ENCODE measurements around the gene DTX1. TPM values are rescaled to one million over a fixed set of nuclear protein-coding genes. Genes with fewer than 3 reads are reported as not detected.

The DTX1 gene
- total RNA-seq, 1 donor from 2014 or later: 4.5 TPM

DNA sequence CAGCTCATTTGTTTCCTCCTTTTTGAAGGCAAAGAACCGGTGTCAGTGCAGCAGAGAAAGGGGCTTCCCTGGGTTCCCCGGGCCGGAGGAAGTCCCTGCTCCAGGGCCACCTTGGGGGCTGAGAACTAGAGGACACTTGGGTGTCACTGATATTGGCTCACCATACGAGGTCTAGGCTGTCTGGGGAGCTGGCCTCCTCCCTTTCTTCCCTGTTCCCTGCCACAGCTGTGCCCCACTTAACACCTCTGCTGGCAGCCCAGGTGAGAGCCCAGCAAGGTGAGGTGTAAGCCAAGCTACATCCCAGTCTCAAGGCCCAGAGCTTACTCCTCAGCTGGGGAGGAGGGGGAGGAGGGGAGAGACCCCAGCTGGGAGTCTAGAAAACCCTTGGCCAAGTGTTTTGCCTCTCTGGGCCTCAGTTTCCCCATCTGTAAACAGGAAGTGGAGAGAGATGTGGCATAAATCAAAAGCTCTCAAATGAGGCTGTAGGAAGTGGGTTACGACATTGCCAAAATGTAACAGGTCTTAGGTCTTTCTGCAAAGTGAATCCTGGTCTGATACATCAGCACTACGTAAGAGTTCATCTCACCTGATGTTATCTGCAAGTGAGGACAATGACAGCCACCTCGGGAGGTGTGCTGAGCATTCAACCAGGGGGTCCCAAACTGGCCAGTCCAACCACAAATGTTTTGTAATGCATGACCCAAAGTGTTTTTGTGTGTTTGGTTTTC lies 53.5 kb downstream of the DTX1 start:
- DNase-seq (ENCODE audit: low spot score in 2 of 2): no peak

DNA sequence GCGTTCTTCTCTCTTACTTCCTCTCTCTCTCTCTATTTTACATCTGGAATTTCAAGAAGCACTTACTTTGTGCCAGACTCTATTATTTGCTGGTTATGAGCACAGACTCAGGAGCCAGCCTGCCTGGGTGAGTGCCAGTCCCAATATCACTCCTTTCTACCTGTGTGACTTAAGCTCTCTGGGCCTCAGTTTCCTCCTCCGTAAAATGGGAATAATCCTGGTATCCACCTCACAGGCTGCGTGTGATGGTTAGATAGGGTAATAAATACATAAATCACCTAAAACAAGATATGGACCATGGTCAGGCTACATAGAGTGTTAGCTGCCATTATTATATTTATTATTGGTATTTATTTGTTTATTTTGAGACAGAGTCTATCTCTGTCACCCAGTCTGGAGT lies 54.7 kb downstream of the DTX1 start:
- no peak for DNase-seq (ENCODE audit: low spot score in 2 of 2)
- Histone ChIP-seq H3K27me3 (no peaks in the 10 kb centered on the region), H3K27ac (no peak overlapping the region), H3K36me3 (no peaks in the 10 kb centered on the region), H3K4me1 (no peaks in the 10 kb centered on the region), H3K9me3 (no peaks in the 10 kb centered on the region), H3K4me3 (no peak overlapping the region)
- intact Hi-C loops (cut with DNase I): no loop called here
- TF ChIP-seq, protein P1, sequence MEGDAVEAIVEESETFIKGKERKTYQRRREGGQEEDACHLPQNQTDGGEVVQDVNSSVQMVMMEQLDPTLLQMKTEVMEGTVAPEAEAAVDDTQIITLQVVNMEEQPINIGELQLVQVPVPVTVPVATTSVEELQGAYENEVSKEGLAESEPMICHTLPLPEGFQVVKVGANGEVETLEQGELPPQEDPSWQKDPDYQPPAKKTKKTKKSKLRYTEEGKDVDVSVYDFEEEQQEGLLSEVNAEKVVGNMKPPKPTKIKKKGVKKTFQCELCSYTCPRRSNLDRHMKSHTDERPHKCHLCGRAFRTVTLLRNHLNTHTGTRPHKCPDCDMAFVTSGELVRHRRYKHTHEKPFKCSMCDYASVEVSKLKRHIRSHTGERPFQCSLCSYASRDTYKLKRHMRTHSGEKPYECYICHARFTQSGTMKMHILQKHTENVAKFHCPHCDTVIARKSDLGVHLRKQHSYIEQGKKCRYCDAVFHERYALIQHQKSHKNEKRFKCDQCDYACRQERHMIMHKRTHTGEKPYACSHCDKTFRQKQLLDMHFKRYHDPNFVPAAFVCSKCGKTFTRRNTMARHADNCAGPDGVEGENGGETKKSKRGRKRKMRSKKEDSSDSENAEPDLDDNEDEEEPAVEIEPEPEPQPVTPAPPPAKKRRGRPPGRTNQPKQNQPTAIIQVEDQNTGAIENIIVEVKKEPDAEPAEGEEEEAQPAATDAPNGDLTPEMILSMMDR (IDR thresholded peaks at IDR 0.05): no peak

More for the DNA sequence above, 53.5 kb downstream of the DTX1 start:
- TF ChIP-seq, protein P1 (IDR thresholded peaks at IDR 0.05): no peak
- no peak overlapping the region for H3K27ac ChIP-seq
- H3K36me3 ChIP-seq: no peaks in the 10 kb centered on the region
- H3K4me3 ChIP-seq: no peak overlapping the region
- H3K27me3 ChIP-seq: no peaks in the 10 kb centered on the region
- intact Hi-C loops (cut with DNase I): no loop called here
- H3K9me3 ChIP-seq: no peaks in the 10 kb centered on the region
- H3K4me1 ChIP-seq: no peaks in the 10 kb centered on the region

DNA sequence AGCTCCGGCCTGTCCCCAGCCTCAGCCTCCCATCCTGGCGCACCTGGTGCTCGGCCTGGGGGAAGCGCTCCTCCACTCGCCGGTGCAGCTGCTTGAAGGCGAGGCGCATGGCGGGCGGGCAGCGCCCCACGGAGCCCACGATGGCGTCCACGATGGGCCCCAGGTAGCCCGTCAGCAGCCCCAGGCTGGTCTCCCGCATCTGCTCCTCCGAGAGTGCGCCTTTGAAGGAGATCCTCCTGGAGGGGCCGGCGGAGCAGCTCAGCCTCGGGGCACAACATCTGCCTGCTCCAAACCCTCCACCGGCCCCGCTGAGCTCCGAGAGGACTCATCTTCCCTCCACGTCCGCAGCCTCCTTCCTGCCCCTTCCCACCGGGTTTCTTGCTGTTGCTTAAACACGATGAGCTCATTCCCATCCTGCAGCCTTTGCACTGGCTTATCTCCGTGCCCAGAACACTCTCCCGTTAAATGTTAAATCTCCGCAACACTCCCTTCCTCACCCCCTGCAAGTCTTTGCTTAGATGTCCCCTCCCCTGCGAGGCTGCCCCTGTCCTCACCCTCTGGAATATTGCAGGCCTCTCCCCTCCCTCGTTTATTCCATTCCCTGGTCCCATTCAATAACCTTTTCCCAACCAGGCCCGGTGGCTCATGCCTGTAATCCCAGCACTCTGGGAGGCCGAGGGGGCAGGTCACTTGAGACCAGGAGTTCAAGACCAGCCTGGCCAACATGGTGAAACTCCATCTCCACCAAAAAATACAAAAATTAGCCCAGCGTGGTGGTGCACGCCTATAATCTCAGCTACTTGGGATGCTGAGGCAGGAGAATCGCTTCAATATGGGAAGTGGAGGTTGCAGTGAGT lies 55.7 kb downstream of the DTX1 start:
- H3K36me3 ChIP-seq: no peaks in the 10 kb centered on the region
- intact Hi-C loops (cut with DNase I): no loop called here
- H3K4me1 ChIP-seq: no peaks in the 10 kb centered on the region
- DNase-seq (ENCODE audit: low spot score in 2 of 2): no peak
- H3K27ac ChIP-seq: no peak overlapping the region
- H3K4me3 ChIP-seq: no peak overlapping the region
- H3K9me3 ChIP-seq: no peaks in the 10 kb centered on the region
- no peaks in the 10 kb centered on the region for H3K27me3 ChIP-seq
- TF ChIP-seq, protein P1 (IDR thresholded peaks at IDR 0.05): no peak

DNA sequence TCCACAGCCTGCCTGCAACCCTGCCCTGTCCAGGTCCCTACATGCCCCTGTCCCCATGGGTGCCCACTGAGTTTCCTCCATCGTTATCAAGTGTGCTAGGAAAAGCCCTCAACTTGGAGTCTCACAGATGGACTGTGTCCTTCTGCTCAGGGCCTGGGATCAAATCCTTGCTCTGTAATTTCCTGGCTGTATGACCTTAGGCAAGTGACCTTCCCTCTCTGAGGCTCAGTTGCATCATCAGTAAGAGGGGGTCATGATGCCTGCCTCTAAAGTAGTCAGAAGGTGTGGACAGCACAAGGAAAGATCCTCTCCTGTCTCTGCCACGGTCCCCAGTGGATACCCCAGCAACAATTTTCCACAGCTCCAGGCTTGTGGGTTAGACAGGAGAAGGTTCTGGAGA lies 56.9 kb downstream of the DTX1 start:
- H3K27me3 ChIP-seq: no peaks in the 10 kb centered on the region
- H3K36me3 ChIP-seq: no peaks in the 10 kb centered on the region
- no peak overlapping the region for H3K4me3 ChIP-seq
- no peak overlapping the region for H3K27ac ChIP-seq
- TF ChIP-seq, protein P1 (IDR thresholded peaks at IDR 0.05): no peak
- H3K9me3 ChIP-seq: no peaks in the 10 kb centered on the region
- no peaks in the 10 kb centered on the region for H3K4me1 ChIP-seq
- intact Hi-C loops (cut with DNase I): no loop called here
- DNase-seq (ENCODE audit: low spot score in 2 of 2): no peak

DNA sequence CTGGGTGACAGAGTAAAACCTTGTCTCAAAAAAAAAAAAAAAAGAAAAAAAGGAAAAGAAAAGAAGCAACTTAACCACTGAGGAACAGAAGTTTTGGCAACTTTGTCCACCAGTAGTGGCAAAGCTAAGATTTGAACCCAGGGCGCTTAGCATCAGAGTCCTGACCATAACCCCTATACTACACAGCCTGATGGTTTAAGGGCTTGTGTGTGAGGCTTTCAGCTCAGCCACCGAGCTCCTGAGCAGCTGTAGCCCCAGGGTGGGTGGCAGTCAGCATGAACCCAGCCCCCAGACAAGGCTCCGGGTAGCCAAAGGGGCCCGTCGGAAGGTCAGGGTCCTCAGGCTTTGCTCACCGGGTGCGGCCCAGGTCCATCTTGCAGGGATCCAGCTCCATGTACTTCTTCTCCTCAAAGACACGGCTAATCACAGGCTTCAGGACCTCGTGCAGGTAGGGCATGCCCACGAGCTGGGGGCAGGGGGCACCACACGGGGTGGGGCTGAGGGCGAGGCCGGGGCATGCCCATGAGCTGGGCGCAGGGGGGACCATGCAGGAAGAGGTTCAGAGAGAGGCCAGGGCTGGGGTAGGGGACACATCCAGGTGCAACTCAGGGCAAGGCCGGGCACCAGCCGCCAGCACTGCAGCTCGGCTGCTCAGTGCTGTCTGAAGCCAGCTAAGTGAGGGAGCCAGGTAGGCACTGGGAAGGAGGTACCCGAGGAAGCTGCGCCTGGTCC lies 58.1 kb downstream of the DTX1 start:
- DNase-seq (ENCODE audit: low spot score in 2 of 2): no peak
- H3K27me3 ChIP-seq: no peaks in the 10 kb centered on the region
- no peaks in the 10 kb centered on the region for H3K4me1 ChIP-seq
- no peak overlapping the region for H3K4me3 ChIP-seq
- no peak overlapping the region for H3K27ac ChIP-seq
- H3K36me3 ChIP-seq: no peaks in the 10 kb centered on the region
- intact Hi-C loops (cut with DNase I): no loop called here
- H3K9me3 ChIP-seq: no peaks in the 10 kb centered on the region
- TF ChIP-seq, protein P1 (IDR thresholded peaks at IDR 0.05): no peak

All from ascending aorta (tissue), 2 donors.